Fibroblast of villous mesenchyme (primary cell): Measurements from ENCODE around the gene TMEM170B. TPM values are rescaled to one million over a fixed set of nuclear protein-coding genes. Genes with fewer than 3 reads are reported as not detected.

Experiments used
- DNase-seq: peaks from one replicate; pipeline ENCODE4 v3.0.0-alpha.2; 2010; ENCODE audit warnings: low read depth
- H3K4me3 ChIP-seq: 2 replicates; pipeline ENCODE4 v1.5.1; 2011; ENCODE audit warnings: low read depth, mild to moderate bottlenecking, low read length
- CTCF ChIP-seq: IDR thresholded peaks from 2 replicates; pipeline ENCODE4 v1.5.1; 2012; ENCODE audit warnings: low read depth, mild to moderate bottlenecking, low read length; ENCODE audit not compliant: insufficient read depth
- total RNA-seq: library from RNA; depleted of rRNA; stranded (reverse); fragments of >200 nt; gene quantifications from 2 replicates; pipeline ENCODE4 v1.2.3, GENCODE V29; 2012

TMEM170B gene
- total RNA-seq, 1 donor: 2.6 TPM

GRCh38 chr6:11527274-11527870, 10.2 kb upstream of the TMEM170B start:
- H3K4me3 ChIP-seq: no peak overlapping the region
- DNase-seq: no peak
- no peak for TF ChIP-seq CTCF

GRCh38 chr6:11528996-11529395, 8.6 kb upstream of the TMEM170B start:
- TF ChIP-seq CTCF: no peak
- no peak for DNase-seq
- no peak overlapping the region for H3K4me3 ChIP-seq

- no peak overlapping the region for H3K4me3 ChIP-seq
- TF ChIP-seq CTCF: no peak
- DNase-seq: no peak
Measured at GRCh38 chr6:11532097-11532496, 5.5 kb upstream of the TMEM170B start.

- TF ChIP-seq CTCF: no peak
- H3K4me3 ChIP-seq: no peak overlapping the region
- no peak for DNase-seq
Measured at GRCh38 chr6:11534561-11534960, 3.0 kb upstream of the TMEM170B start.

GRCh38 chr6:11535801-11536230, 1.7 kb upstream of the TMEM170B start:
- no peak for TF ChIP-seq CTCF
- DNase-seq: peak; percentile 34
- no peak overlapping the region for H3K4me3 ChIP-seq

- H3K4me3 ChIP-seq: peak overlapping the region; percentile 61
- no peak for TF ChIP-seq CTCF
- DNase-seq: no peak
Measured at GRCh38 chr6:11536795-11537194, 754 bp upstream of the TMEM170B start.
